ENCODE results near the gene SLC38A10. TPM values are rescaled to one million over a fixed set of nuclear protein-coding genes. Genes with fewer than 3 reads are reported as not detected.

The SLC38A10 gene
- total RNA-seq, 1 donor from 2014 or later, result 100 TPM

- Histone ChIP-seq H3K36me3 (ENCODE audit: control insufficient read depth, insufficient read depth, low read length) (peaks cover 2% of the 10 kb centered on the region), H3K4me3 (ENCODE audit: low read depth, low read length) (no peak overlapping the region), H3K27me3 (ENCODE audit: control insufficient read depth, insufficient read depth, low read length) (no peaks in the 10 kb centered on the region)
- TF ChIP-seq, protein P1, sequence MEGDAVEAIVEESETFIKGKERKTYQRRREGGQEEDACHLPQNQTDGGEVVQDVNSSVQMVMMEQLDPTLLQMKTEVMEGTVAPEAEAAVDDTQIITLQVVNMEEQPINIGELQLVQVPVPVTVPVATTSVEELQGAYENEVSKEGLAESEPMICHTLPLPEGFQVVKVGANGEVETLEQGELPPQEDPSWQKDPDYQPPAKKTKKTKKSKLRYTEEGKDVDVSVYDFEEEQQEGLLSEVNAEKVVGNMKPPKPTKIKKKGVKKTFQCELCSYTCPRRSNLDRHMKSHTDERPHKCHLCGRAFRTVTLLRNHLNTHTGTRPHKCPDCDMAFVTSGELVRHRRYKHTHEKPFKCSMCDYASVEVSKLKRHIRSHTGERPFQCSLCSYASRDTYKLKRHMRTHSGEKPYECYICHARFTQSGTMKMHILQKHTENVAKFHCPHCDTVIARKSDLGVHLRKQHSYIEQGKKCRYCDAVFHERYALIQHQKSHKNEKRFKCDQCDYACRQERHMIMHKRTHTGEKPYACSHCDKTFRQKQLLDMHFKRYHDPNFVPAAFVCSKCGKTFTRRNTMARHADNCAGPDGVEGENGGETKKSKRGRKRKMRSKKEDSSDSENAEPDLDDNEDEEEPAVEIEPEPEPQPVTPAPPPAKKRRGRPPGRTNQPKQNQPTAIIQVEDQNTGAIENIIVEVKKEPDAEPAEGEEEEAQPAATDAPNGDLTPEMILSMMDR (IDR thresholded peaks at IDR 0.05; ENCODE audit: insufficient read depth, low read length, poor library complexity, severe bottlenecking), result no peak
- DNase-seq (ENCODE audit: low read depth), result no peak
Measured at GRCh38 chr17:81282141-81282540, 13.0 kb downstream of the SLC38A10 start.

DNA sequence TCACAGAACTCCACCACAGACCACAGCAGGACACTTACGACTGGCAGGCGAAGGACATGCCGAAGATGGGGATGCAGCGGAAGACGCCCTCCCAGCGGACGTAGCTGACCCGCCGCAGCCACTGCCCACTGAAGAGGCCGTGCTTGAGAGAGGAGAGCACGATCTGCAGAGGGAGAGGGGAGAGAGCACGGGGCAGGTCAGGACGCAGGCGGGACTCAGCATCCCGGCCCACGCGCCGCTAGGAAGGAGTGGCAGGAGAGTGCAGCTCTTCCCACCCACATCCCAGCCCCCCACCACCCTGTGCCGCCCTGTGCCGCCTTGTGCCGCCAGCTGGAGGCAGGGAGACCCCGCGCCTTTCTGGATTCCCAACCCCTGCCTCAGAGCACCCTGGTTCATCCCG, 14.5 kb downstream of the SLC38A10 start:
- TF ChIP-seq, protein P1 (IDR thresholded peaks at IDR 0.05; ENCODE audit: insufficient read depth, low read length, poor library complexity, severe bottlenecking), result no peak

GRCh38 chr17:81279278-81280275, 15.5 kb downstream of the SLC38A10 start:
- H3K27me3 ChIP-seq (ENCODE audit: control insufficient read depth, insufficient read depth, low read length), result no peaks in the 10 kb centered on the region
- DNase-seq (ENCODE audit: low read depth), result no peak
- H3K36me3 ChIP-seq (ENCODE audit: control insufficient read depth, insufficient read depth, low read length), result peaks cover 4% of the 10 kb centered on the region
- H3K4me3 ChIP-seq (ENCODE audit: low read depth, low read length), result no peak overlapping the region
- TF ChIP-seq, protein P1 (IDR thresholded peaks at IDR 0.05; ENCODE audit: insufficient read depth, low read length, poor library complexity, severe bottlenecking), result no peak

More for the DNA sequence above, 14.5 kb downstream of the SLC38A10 start:
- DNase-seq (ENCODE audit: low read depth), result no peak
- Histone ChIP-seq H3K36me3 (ENCODE audit: control insufficient read depth, insufficient read depth, low read length) (peaks cover 4% of the 10 kb centered on the region), H3K4me3 (ENCODE audit: low read depth, low read length) (no peak overlapping the region), H3K27me3 (ENCODE audit: control insufficient read depth, insufficient read depth, low read length) (no peaks in the 10 kb centered on the region)

GRCh38 chr17:81278831-81279230, 16.3 kb downstream of the SLC38A10 start:
- Histone ChIP-seq H3K27me3 (ENCODE audit: control insufficient read depth, insufficient read depth, low read length) (no peaks in the 10 kb centered on the region), H3K4me3 (ENCODE audit: low read depth, low read length) (no peak overlapping the region), H3K36me3 (ENCODE audit: control insufficient read depth, insufficient read depth, low read length) (peaks cover 4% of the 10 kb centered on the region)
- no peak for DNase-seq (ENCODE audit: low read depth)
- TF ChIP-seq, protein P1 (IDR thresholded peaks at IDR 0.05; ENCODE audit: insufficient read depth, low read length, poor library complexity, severe bottlenecking), result no peak

DNA sequence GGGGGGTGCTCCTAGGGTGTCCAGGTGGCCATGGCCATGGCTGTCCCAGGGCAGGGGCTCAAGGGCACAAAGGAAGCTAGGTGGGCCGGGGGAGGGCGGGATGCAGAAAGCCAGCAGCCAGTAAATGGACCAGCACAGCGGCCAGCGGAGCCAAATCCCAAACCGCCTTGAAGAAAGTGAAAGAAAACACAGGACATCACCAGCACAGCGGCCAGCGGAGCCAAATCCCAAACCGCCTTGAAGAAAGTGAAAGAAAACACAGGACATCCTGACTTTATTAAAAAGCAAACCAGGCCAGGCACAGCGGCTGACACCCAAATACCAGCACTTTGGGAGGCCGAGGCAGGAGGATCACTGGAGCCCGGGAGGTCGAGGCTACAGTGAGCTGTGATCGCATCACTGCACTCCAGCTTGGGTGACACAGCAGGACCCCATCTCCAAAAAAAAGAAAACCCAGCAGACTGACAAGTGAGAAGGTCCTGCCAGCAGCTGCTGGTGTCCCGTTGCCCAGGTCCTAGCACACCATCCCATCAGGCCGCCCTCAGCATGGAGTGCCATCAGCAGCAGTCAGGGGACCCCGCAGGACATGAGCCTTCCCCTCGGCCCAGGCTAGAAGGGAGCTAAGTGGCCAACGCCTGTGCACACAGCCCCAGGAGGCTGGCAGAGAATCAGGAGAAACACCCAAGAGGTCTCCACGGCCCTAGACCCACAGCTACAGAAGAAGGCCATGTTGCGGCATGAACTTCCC, 17.0 kb downstream of the SLC38A10 start:
- Histone ChIP-seq H3K4me3 (ENCODE audit: low read depth, low read length) (no peak overlapping the region), H3K36me3 (ENCODE audit: control insufficient read depth, insufficient read depth, low read length) (peaks cover 4% of the 10 kb centered on the region), H3K27me3 (ENCODE audit: control insufficient read depth, insufficient read depth, low read length) (no peaks in the 10 kb centered on the region)
- no peak for DNase-seq (ENCODE audit: low read depth)
- TF ChIP-seq, protein P1 (IDR thresholded peaks at IDR 0.05; ENCODE audit: insufficient read depth, low read length, poor library complexity, severe bottlenecking), result no peak
